Suppressor macrophage (primary cell): ENCODE data around the gene DNAH8.
A peak's percentile ranks its signal among the peaks of the same experiment; 100 is the strongest.
"Not testable (repeated sequence)": the region's sequence is repeated elsewhere in the genome, so short reads cannot be mapped to it uniquely, and the experiment has no call there.

Experiments used
- DNase-seq, 4 experiments: peaks; one replicate each; pipeline ENCODE4 v3.0.0-alpha.2; 2020 to 2022

The DNAH8 gene

GRCh38 chr6:38912378-38912777 lies 197.3 kb downstream of the DNAH8 start:
- DNase-seq: no peak

DNA sequence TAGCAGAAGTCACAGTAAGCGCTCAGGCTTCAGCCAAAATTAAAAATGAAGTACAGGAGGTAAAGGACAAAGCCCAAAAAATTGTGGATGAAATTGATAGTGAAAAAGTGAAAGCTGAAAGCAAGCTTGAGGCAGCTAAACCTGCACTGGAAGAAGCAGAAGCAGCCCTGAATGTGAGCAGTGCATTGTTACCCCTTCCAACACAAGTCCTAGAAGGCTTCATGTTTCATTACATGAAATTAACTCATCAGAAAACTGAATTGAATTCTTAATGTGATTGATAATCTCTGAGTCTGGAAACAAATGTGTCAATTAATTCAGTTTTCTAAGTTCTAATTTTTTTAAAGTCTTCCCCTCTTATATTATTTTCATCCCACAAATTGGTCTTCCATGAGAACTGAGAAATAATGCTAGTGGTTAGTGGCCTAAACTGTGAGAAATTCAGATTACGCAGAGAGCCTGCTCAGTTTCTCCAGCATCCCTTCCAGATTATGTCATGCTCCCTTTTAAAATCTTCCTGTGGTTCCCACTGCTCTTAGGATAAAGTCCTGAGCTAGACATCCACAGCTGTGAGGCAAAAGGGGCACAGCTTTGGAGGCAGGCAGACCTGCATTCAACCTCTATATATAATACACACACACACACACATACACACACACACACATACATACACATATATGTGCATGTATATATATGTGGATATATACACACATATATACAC lies 200.3 kb downstream of the DNAH8 start:
- DNase-seq: no peak

GRCh38 chr6:38921540-38921939 lies 206.4 kb downstream of the DNAH8 start:
- not testable (repeated sequence) for DNase-seq

GRCh38 chr6:38924791-38925509 lies 209.8 kb downstream of the DNAH8 start:
- no peak for DNase-seq

- no peak for DNase-seq
Observed at GRCh38 chr6:38929560-38929959, 214.4 kb downstream of the DNAH8 start.

DNA sequence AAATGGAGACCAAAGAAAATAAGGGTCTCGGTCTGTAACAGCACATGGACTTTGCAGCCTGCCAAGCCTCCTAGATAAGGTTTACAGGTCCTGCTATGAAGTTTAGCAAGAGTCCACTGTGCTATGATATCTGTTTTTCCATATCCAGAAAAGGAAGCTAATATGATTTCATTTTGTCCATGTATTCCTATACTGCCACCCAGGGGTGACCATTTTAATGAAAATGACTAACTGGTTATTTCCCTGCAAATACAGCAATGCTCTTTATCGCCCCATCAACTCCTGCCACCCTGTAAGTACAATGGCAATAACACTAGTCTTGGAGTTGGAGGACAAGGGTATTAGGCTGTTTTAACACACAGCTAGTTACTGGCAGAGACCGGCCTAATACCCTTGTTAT lies 218.3 kb downstream of the DNAH8 start:
- peak; percentile 24 to 57 (median 41) for DNase-seq

GRCh38 chr6:38935051-38935450 lies 219.9 kb downstream of the DNAH8 start:
- DNase-seq: no peak

DNA sequence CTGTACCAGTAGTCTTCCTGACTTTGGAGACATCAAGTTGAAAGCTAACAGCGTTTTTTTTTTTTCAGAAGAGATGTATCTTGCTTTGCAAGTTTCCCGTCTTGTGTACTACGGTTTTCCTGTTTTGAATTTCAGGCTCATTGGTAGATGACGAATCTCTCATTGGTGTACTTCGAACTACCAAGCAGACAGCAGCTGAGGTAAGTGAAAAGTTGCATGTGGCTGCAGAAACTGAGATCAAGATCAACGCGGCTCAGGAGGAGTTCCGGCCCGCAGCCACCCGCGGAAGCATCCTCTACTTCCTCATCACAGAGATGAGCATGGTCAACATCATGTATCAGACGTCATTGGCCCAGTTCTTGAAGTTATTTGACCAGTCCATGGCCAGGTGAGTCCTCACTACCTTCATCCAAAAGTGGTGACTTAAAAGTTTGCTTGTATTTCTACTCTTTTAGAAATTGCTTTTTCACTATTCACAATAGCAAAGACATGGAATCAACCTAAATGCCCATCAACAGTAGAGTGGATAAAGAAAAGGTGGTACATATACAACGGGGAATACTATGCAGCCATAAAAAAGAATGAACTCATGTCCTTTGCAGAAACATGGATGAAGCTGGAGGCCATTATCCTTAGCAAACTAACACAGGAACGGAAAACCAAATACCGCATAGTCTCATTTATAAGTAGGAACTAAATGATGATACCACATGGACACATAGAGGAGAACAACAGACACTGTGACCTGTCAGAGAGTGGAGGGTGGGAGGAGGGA lies 222.9 kb downstream of the DNAH8 start:
- DNase-seq: no peak

- no peak for DNase-seq
Observed at GRCh38 chr6:38938741-38939140, 223.6 kb downstream of the DNAH8 start.

GRCh38 chr6:38942442-38942841 lies 227.3 kb downstream of the DNAH8 start:
- no peak for DNase-seq

DNA sequence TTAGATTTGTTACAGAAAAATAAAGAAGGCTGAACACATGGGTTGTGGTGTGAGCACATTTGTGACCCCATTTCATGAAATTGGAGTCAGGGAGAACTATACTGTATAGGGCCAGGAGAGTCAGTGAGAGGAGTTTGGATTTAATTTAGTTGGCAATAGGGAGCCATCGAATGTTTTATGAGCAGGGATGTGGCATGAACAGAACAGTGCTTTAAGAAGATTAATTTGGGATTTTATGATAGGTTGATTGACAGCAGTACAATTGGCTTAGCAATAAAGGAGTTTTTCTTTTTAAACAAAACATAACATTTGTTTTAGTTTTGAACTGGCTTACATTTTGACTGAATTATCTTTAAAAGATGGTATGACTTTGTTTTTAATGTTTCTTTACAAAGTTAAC lies 227.9 kb downstream of the DNAH8 start:
- DNase-seq: no peak

DNA sequence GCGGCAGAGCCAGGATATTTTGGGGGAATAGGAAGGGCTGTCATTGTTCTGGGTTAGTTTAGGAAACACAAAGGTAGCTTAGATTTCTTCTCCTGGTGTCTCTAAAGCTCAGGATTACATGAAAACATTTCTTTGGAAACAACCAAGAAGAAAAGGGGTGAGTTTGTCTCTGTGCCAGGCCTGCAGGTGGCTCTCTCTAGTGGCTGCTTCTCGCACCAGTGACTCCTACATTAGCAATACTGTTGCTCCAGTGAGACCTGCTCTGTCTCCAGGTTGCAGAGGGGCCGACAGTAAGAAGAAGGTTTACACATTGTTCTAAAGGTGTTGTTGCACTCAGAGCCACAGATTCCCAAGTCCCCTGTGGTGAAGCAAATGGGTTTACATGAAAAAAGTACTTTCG lies 228.9 kb downstream of the DNAH8 start:
- DNase-seq: no peak

DNA sequence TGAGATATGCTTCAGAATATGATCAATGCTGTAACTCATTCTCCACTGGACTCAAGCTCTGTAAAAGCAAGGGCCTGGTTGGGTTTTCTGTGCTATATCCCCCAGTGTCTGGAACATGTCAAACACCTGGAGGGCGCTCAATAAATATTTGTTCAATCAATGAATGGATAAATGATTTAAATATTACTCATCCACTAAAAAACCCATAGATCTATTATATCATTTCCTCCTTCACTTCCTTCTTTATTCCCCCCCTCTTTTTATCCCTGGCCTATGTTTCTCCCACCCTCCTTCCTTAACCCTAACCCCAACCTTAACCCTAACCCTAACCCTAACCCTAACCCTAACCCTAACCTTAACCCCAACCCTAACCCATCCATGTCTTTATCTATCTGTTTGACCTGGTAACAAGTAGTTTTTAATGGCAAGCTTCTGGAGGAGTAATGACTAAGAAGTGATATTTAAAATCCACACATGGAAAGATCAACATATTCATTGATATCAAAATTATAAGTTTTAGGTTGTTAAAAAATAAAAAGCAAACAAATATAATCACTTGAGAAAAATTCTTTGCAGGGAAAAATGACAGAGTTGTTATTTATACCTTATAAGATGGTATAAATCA lies 229.7 kb downstream of the DNAH8 start:
- DNase-seq: no peak

DNA sequence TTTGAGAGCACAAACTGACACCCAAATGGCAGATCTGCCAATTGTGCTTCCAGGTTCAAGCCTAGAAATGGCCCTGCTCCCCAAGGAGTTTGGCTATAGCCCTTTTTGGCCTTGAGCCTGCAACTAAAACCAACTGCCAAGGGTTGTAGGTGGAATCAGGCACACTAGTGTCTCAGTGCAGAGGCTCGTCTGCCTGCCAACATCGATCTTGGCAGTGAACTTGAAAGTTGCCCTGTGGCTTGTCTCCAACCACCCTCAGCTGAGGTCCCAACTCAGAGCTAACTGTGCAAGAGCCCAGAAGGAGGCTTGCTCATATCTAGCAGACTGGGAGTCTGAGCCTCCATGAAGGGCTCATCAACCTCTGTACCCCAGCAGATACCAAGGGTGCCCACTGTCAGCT lies 240.8 kb downstream of the DNAH8 start:
- DNase-seq: no peak

DNA sequence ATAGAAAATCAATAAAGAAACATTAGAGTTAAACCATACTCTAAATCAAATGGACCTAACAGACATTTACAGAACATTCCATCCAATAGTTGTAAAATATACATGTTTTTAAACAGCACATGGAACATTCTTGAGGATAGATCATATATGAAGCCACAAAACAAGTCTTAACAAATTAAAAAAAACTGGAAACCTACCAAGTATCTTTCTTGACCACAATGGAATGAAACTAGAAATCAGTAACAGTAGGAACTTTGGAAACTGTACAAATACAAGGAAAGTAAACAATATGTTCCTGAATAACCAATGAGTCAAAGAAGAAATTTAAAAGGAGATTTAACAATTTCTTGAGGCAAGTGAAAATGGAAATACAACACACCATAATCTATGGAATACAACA lies 242.3 kb downstream of the DNAH8 start:
- no peak for DNase-seq

GRCh38 chr6:38959138-38959537 lies 244.0 kb downstream of the DNAH8 start:
- peak in 2 of 4 experiments; percentile 5 to 13 for DNase-seq

GRCh38 chr6:38968702-38969149 lies 253.6 kb downstream of the DNAH8 start:
- DNase-seq: no peak

GRCh38 chr6:38973178-38974057 lies 258.3 kb downstream of the DNAH8 start:
- peak; percentile 19 to 58 (median 46) for DNase-seq

GRCh38 chr6:38974389-38975151 lies 259.5 kb downstream of the DNAH8 start:
- DNase-seq: no peak

DNA sequence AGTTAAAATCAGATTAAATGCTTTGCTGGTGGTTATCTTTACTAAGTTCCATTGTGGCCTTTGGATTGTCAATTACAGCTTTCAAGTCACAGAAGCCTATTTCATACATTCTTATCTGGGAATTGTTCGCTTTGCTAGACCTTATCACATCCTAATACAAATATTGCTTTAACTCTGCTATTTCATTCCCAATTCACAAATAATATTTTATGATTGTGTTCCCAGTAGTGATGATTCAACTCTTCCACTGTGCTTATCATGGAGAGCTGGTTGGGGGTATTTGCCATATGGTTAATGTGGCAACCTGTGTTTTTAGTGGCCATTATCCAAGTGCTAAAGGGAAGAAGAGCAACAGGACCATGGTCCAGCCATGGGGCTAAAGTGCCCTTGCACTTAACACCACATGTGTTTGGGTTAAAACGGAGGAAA lies 260.5 kb downstream of the DNAH8 start:
- no peak for DNase-seq

DNA sequence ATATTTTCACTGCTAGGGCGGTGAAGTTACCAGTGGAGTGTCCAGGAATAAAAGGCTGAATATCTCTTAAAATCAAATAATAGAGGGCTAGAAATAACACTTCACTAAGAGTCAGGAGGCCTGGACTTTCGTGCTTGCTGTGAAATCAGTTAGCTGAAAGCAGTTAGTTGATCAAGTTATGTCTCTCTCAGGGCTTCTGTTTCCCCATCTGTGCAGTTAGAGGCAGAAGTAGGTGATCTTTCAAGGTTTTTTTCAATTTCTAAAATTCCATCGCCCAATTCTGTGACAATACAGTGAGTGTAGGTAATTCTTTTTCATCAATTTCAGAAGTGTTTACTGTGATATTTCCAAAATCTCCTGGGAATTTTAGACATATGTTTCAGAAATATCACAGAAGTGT lies 260.9 kb downstream of the DNAH8 start:
- no peak for DNase-seq
